ENCODE measurements around the gene MAP3K3. TPM values are rescaled to one million over a fixed set of nuclear protein-coding genes. Genes with fewer than 3 reads are reported as not detected.
"Not testable (repeated sequence)": the region's sequence is repeated elsewhere in the genome, so short reads cannot be mapped to it uniquely, and the experiment has no call there.

Gene MAP3K3
- polyA plus RNA-seq, 2 donors = 10.5 to 12.1 TPM

GRCh38 chr17:63706336-63707082 lies 84.3 kb downstream of the MAP3K3 start:
- no peak overlapping the region for H3K4me3 ChIP-seq (ENCODE audit: low read depth in 1 of 2, low read length in 2 of 2)
- WGBS, 2 donors = 73 to 80% methylated on average over 7 of the region's 7 CpGs
- H3K9me3 ChIP-seq (ENCODE audit: control insufficient read depth in 2 of 2, insufficient read depth in 1 of 2, low read depth in 1 of 2, low read length in 1 of 2) = no peaks in the 10 kb centered on the region
- no peak overlapping the region for H3K27ac ChIP-seq (ENCODE audit: low read depth in 2 of 2, low read length in 1 of 2)
- no peaks in the 10 kb centered on the region for H3K27me3 ChIP-seq (ENCODE audit: control insufficient read depth in 1 of 2, insufficient read depth in 2 of 2, low read length in 2 of 2)
- H3K4me1 ChIP-seq (ENCODE audit: control insufficient read depth in 2 of 2, insufficient read depth in 2 of 2, low read length in 1 of 2) = no peaks in the 10 kb centered on the region
- H3K36me3 ChIP-seq (ENCODE audit: control insufficient read depth in 2 of 2, insufficient read depth in 2 of 2, low read length in 1 of 2) = peaks cover 14 to 27% of the 10 kb centered on the region in 2 donors

- Histone ChIP-seq H3K9me3 (ENCODE audit: control insufficient read depth in 2 of 2, insufficient read depth in 1 of 2, low read depth in 1 of 2, low read length in 1 of 2) (no peaks in the 10 kb centered on the region), H3K4me1 (ENCODE audit: control insufficient read depth in 2 of 2, insufficient read depth in 2 of 2, low read length in 1 of 2) (no peaks in the 10 kb centered on the region), H3K4me3 (ENCODE audit: low read depth in 1 of 2, low read length in 2 of 2) (no peak overlapping the region), H3K27ac (ENCODE audit: low read depth in 2 of 2, low read length in 1 of 2) (no peak overlapping the region), H3K36me3 (ENCODE audit: control insufficient read depth in 2 of 2, insufficient read depth in 2 of 2, low read length in 1 of 2) (peaks cover 14 to 27% of the 10 kb centered on the region in 2 donors), H3K27me3 (ENCODE audit: control insufficient read depth in 1 of 2, insufficient read depth in 2 of 2, low read length in 2 of 2) (no peaks in the 10 kb centered on the region)
- 86 to 88% methylated on average over 11 of the region's 11 CpGs for WGBS, 2 donors
Observed at GRCh38 chr17:63707151-63707550, 84.9 kb downstream of the MAP3K3 start.

GRCh38 chr17:63709110-63709509 lies 86.9 kb downstream of the MAP3K3 start:
- 90 to 92% methylated on average over 6 of the region's 6 CpGs for WGBS, 2 donors
- H3K9me3 ChIP-seq (ENCODE audit: control insufficient read depth in 2 of 2, insufficient read depth in 1 of 2, low read depth in 1 of 2, low read length in 1 of 2) = no peaks in the 10 kb centered on the region
- H3K27ac ChIP-seq (ENCODE audit: low read depth in 2 of 2, low read length in 1 of 2) = no peak overlapping the region
- H3K27me3 ChIP-seq (ENCODE audit: control insufficient read depth in 1 of 2, insufficient read depth in 2 of 2, low read length in 2 of 2) = no peaks in the 10 kb centered on the region
- peaks cover 8 to 25% of the 10 kb centered on the region in 2 donors for H3K36me3 ChIP-seq (ENCODE audit: control insufficient read depth in 2 of 2, insufficient read depth in 2 of 2, low read length in 1 of 2)
- H3K4me1 ChIP-seq (ENCODE audit: control insufficient read depth in 2 of 2, insufficient read depth in 2 of 2, low read length in 1 of 2) = no peaks in the 10 kb centered on the region
- H3K4me3 ChIP-seq (ENCODE audit: low read depth in 1 of 2, low read length in 2 of 2) = no peak overlapping the region

- Histone ChIP-seq H3K27me3 (ENCODE audit: control insufficient read depth in 1 of 2, insufficient read depth in 2 of 2, low read length in 2 of 2) (no peaks in the 10 kb centered on the region), H3K4me3 (ENCODE audit: low read depth in 1 of 2, low read length in 2 of 2) (no peak overlapping the region), H3K36me3 (ENCODE audit: control insufficient read depth in 2 of 2, insufficient read depth in 2 of 2, low read length in 1 of 2) (peaks cover 12% of the 10 kb centered on the region in 2 donors), H3K27ac (ENCODE audit: low read depth in 2 of 2, low read length in 1 of 2) (no peak overlapping the region), H3K4me1 (ENCODE audit: control insufficient read depth in 2 of 2, insufficient read depth in 2 of 2, low read length in 1 of 2) (no peaks in the 10 kb centered on the region), H3K9me3 (ENCODE audit: control insufficient read depth in 2 of 2, insufficient read depth in 1 of 2, low read depth in 1 of 2, low read length in 1 of 2) (no peaks in the 10 kb centered on the region)
- WGBS, 2 donors = 78 to 82% methylated on average over 10 of the region's 10 CpGs
Observed at GRCh38 chr17:63714550-63715277, 92.5 kb downstream of the MAP3K3 start.

- Histone ChIP-seq H3K27me3 (ENCODE audit: control insufficient read depth in 1 of 2, insufficient read depth in 2 of 2, low read length in 2 of 2) (no peaks in the 10 kb centered on the region), H3K4me3 (ENCODE audit: low read depth in 1 of 2, low read length in 2 of 2) (no peak overlapping the region), H3K4me1 (ENCODE audit: control insufficient read depth in 2 of 2, insufficient read depth in 2 of 2, low read length in 1 of 2) (no peaks in the 10 kb centered on the region), H3K36me3 (ENCODE audit: control insufficient read depth in 2 of 2, insufficient read depth in 2 of 2, low read length in 1 of 2) (peaks cover 4% of the 10 kb centered on the region in 2 donors), H3K27ac (ENCODE audit: low read depth in 2 of 2, low read length in 1 of 2) (no peak overlapping the region), H3K9me3 (ENCODE audit: control insufficient read depth in 2 of 2, insufficient read depth in 1 of 2, low read depth in 1 of 2, low read length in 1 of 2) (no peaks in the 10 kb centered on the region)
- WGBS, 2 donors = 82 to 88% methylated on average over 3 of the region's 3 CpGs
Observed at GRCh38 chr17:63716426-63716825, 94.2 kb downstream of the MAP3K3 start.

- 74 to 81% methylated on average over 5 of the region's 5 CpGs for WGBS, 2 donors
Observed at GRCh38 chr17:63718988-63719387, 96.8 kb downstream of the MAP3K3 start.

GRCh38 chr17:63720194-63720593 lies 98.0 kb downstream of the MAP3K3 start:
- not testable (repeated sequence) for H3K4me1 ChIP-seq (ENCODE audit: control insufficient read depth in 2 of 2, insufficient read depth in 2 of 2, low read length in 1 of 2); H3K36me3 ChIP-seq (ENCODE audit: control insufficient read depth in 2 of 2, insufficient read depth in 2 of 2, low read length in 1 of 2); H3K4me3 ChIP-seq (ENCODE audit: low read depth in 1 of 2, low read length in 2 of 2); H3K9me3 ChIP-seq (ENCODE audit: control insufficient read depth in 2 of 2, insufficient read depth in 1 of 2, low read depth in 1 of 2, low read length in 1 of 2); H3K27ac ChIP-seq (ENCODE audit: low read depth in 2 of 2, low read length in 1 of 2); H3K27me3 ChIP-seq (ENCODE audit: control insufficient read depth in 1 of 2, insufficient read depth in 2 of 2, low read length in 2 of 2)
- WGBS, 2 donors = 94 to 98% methylated on average over 5 of the region's 5 CpGs

More at GRCh38 chr17:63718988-63719387, 96.8 kb downstream of the MAP3K3 start:
- Histone ChIP-seq H3K9me3 (ENCODE audit: control insufficient read depth in 2 of 2, insufficient read depth in 1 of 2, low read depth in 1 of 2, low read length in 1 of 2) (no peaks in the 10 kb centered on the region), H3K4me1 (ENCODE audit: control insufficient read depth in 2 of 2, insufficient read depth in 2 of 2, low read length in 1 of 2) (no peaks in the 10 kb centered on the region), H3K27ac (ENCODE audit: low read depth in 2 of 2, low read length in 1 of 2) (no peak overlapping the region), H3K36me3 (ENCODE audit: control insufficient read depth in 2 of 2, insufficient read depth in 2 of 2, low read length in 1 of 2) (peaks cover 2 to 6% of the 10 kb centered on the region in 2 donors), H3K27me3 (ENCODE audit: control insufficient read depth in 1 of 2, insufficient read depth in 2 of 2, low read length in 2 of 2) (no peaks in the 10 kb centered on the region), H3K4me3 (ENCODE audit: low read depth in 1 of 2, low read length in 2 of 2) (no peak overlapping the region)

GRCh38 chr17:63722403-63722802 lies 100.2 kb downstream of the MAP3K3 start:
- Histone ChIP-seq H3K27me3 (ENCODE audit: control insufficient read depth in 1 of 2, insufficient read depth in 2 of 2, low read length in 2 of 2) (no peaks in the 10 kb centered on the region), H3K4me1 (ENCODE audit: control insufficient read depth in 2 of 2, insufficient read depth in 2 of 2, low read length in 1 of 2) (no peaks in the 10 kb centered on the region), H3K9me3 (ENCODE audit: control insufficient read depth in 2 of 2, insufficient read depth in 1 of 2, low read depth in 1 of 2, low read length in 1 of 2) (no peaks in the 10 kb centered on the region), H3K36me3 (ENCODE audit: control insufficient read depth in 2 of 2, insufficient read depth in 2 of 2, low read length in 1 of 2) (peaks cover 0 to 2% of the 10 kb centered on the region in 2 donors), H3K4me3 (ENCODE audit: low read depth in 1 of 2, low read length in 2 of 2) (no peak overlapping the region), H3K27ac (ENCODE audit: low read depth in 2 of 2, low read length in 1 of 2) (no peak overlapping the region)
- 75 to 80% methylated on average over 2 of the region's 2 CpGs for whole genome bisulfite sequencing, 2 donors

GRCh38 chr17:63735691-63736090 lies 113.5 kb downstream of the MAP3K3 start:
- no peaks in the 10 kb centered on the region for H3K9me3 ChIP-seq (ENCODE audit: control insufficient read depth in 2 of 2, insufficient read depth in 1 of 2, low read depth in 1 of 2, low read length in 1 of 2)
- 94 to 95% methylated on average over 8 of the region's 8 CpGs for WGBS, 2 donors
- no peaks in the 10 kb centered on the region for H3K4me1 ChIP-seq (ENCODE audit: control insufficient read depth in 2 of 2, insufficient read depth in 2 of 2, low read length in 1 of 2)
- no peaks in the 10 kb centered on the region for H3K36me3 ChIP-seq (ENCODE audit: control insufficient read depth in 2 of 2, insufficient read depth in 2 of 2, low read length in 1 of 2)
- H3K4me3 ChIP-seq (ENCODE audit: low read depth in 1 of 2, low read length in 2 of 2) = no peak overlapping the region
- H3K27ac ChIP-seq (ENCODE audit: low read depth in 2 of 2, low read length in 1 of 2) = no peak overlapping the region
- no peaks in the 10 kb centered on the region for H3K27me3 ChIP-seq (ENCODE audit: control insufficient read depth in 1 of 2, insufficient read depth in 2 of 2, low read length in 2 of 2)
